Smooth muscle cell (in vitro differentiated cells): ENCODE data around the gene PRPS1. TPM values are rescaled to one million over a fixed set of nuclear protein-coding genes. Genes with fewer than 3 reads are reported as not detected.

ENCODE experiments used
- DNase-seq: peaks from one replicate; lab custom pipeline; 2025; ENCODE audit not compliant: unreplicated experiment; lab: John Stamatoyannopoulos, UW
- H2AFZ ChIP-seq: fragments of 200-600 bp; sonication (generic); 2 replicates; pipeline ENCODE4 v1.6.0; 2016; ENCODE audit warnings: antibody characterized with exemption, low read depth, mild to moderate bottlenecking
- H3F3A ChIP-seq: fragments of 200-600 bp; sonication (generic); 2 replicates; pipeline ENCODE4 v1.6.0; 2017; ENCODE audit warnings: antibody characterized with exemption, low read depth
- H3K27ac ChIP-seq: fragments of 200-600 bp; sonication (generic); 2 replicates; pipeline ENCODE4 v1.5.1; 2016; ENCODE audit warnings: low read depth, mild to moderate bottlenecking
- H3K27me3 ChIP-seq: fragments of 200-600 bp; sonication (generic); 2 replicates; pipeline ENCODE4 v1.6.1; 2016; ENCODE audit warnings: low read depth, mild to moderate bottlenecking
- H3K36me3 ChIP-seq: fragments of 200-600 bp; sonication (generic); 2 replicates; pipeline ENCODE4 v1.5.1; 2016; ENCODE audit warnings: low read depth
- H3K4me1 ChIP-seq: fragments of 200-600 bp; sonication (generic); 2 replicates; pipeline ENCODE4 v1.5.1; 2016; ENCODE audit warnings: low read depth
- H3K4me2 ChIP-seq: fragments of 200-600 bp; sonication (generic); 2 replicates; pipeline ENCODE4 v1.6.0; 2016; ENCODE audit warnings: mild to moderate bottlenecking
- H3K4me3 ChIP-seq: fragments of 200-600 bp; sonication (generic); 2 replicates; pipeline ENCODE4 v1.5.1; 2016; ENCODE audit warnings: mild to moderate bottlenecking
- H3K79me2 ChIP-seq: fragments of 200-600 bp; sonication (generic); 2 replicates; pipeline ENCODE4 v1.6.0; 2016; ENCODE audit warnings: low read depth, mild to moderate bottlenecking
- H3K9ac ChIP-seq: fragments of 200-600 bp; sonication (generic); 2 replicates; pipeline ENCODE4 v1.6.0; 2016; ENCODE audit warnings: low read depth
- H3K9me3 ChIP-seq: fragments of 200-600 bp; sonication (generic); replicated peaks from 2 replicates; pipeline ENCODE4 v1.5.1; 2016; ENCODE audit warnings: low read depth
- H4K20me1 ChIP-seq: fragments of 200-600 bp; sonication (generic); 2 replicates; pipeline ENCODE4 v1.6.0; 2016; ENCODE audit warnings: low read depth
- CTCF ChIP-seq: fragments of 200-600 bp; sonication (generic); IDR thresholded peaks from 2 replicates; pipeline ENCODE4 v1.5.1; 2017; ENCODE audit warnings: borderline replicate concordance, mild to moderate bottlenecking, antibody characterized with exemption; ENCODE audit not compliant: insufficient read depth, poor library complexity, severe bottlenecking
- WGBS: methylation state at CpG from one replicate; pipeline ENCODE4 v1.1.7; 2016; ENCODE audit warnings: low lambda C conversion rate; 5-methylcytosine and 5-hydroxymethylcytosine counted together
- polyA plus RNA-seq: library from polyadenylated mRNA; unstranded; fragments of >200 nt; fragmentation: Nextera tagmentation; extraction: Ambion mirVana; gene quantifications from 2 replicates; pipeline ENCODE4 v1.2.1, GENCODE V29; 2016
- total RNA-seq: library from RNA; depleted of rRNA; stranded (reverse); fragments of >200 nt; gene quantifications from 2 replicates; pipeline ENCODE4 v1.2.3, GENCODE V29; 2014

PRPS1 gene
- total and polyA plus RNA-seq, 2 experiments from 2014 or later, result 51.7 to 60.5 TPM

- Histone ChIP-seq H3K9ac (no peak overlapping the region), H4K20me1 (no peaks in the 10 kb centered on the region), H3K36me3 (no peaks in the 10 kb centered on the region), H3K79me2 (no peaks in the 10 kb centered on the region), H3K4me3 (no peak overlapping the region), H3K4me2 (no peak overlapping the region), H2AFZ (no peak overlapping the region), H3K27me3 (no peaks in the 10 kb centered on the region), H3F3A (no peaks in the 10 kb centered on the region), H3K9me3 (no peaks in the 10 kb centered on the region), H3K4me1 (no peaks in the 10 kb centered on the region), H3K27ac (no peak overlapping the region)
- 91% methylated on average over 3 of the region's 3 CpGs for WGBS
- no peak for TF ChIP-seq CTCF
- no peak for DNase-seq
These were observed 57.7 kb downstream of the PRPS1 start for GRCh38 chrX:107686026-107686425.

GRCh38 chrX:107686792-107687191 lies 58.5 kb downstream of the PRPS1 start:
- Histone ChIP-seq H3K79me2 (no peaks in the 10 kb centered on the region), H3K4me1 (no peaks in the 10 kb centered on the region), H3K27me3 (no peaks in the 10 kb centered on the region), H3K4me2 (no peak overlapping the region), H4K20me1 (no peaks in the 10 kb centered on the region), H3K9me3 (no peaks in the 10 kb centered on the region), H3K27ac (no peak overlapping the region), H3F3A (no peaks in the 10 kb centered on the region), H3K36me3 (no peaks in the 10 kb centered on the region), H2AFZ (no peak overlapping the region), H3K9ac (no peak overlapping the region), H3K4me3 (no peak overlapping the region)
- WGBS, result 52% methylated on average over 3 of the region's 3 CpGs
- no peak for TF ChIP-seq CTCF
- no peak for DNase-seq

GRCh38 chrX:107687445-107687844 lies 59.1 kb downstream of the PRPS1 start:
- 65% methylated on average over 3 of the region's 3 CpGs for WGBS
- no peak overlapping the region for H3K4me2 ChIP-seq
- H3K27ac ChIP-seq, result no peak overlapping the region
- no peaks in the 10 kb centered on the region for H3K79me2 ChIP-seq
- no peaks in the 10 kb centered on the region for H3K4me1 ChIP-seq
- H3K4me3 ChIP-seq, result no peak overlapping the region
- no peaks in the 10 kb centered on the region for H3F3A ChIP-seq
- no peaks in the 10 kb centered on the region for H3K9me3 ChIP-seq
- TF ChIP-seq CTCF, result no peak
- no peak for DNase-seq
- H4K20me1 ChIP-seq, result no peaks in the 10 kb centered on the region
- H3K9ac ChIP-seq, result no peak overlapping the region
- no peak overlapping the region for H2AFZ ChIP-seq
- H3K36me3 ChIP-seq, result no peaks in the 10 kb centered on the region
- H3K27me3 ChIP-seq, result no peaks in the 10 kb centered on the region

- no peaks in the 10 kb centered on the region for H3K27me3 ChIP-seq
- H3K79me2 ChIP-seq, result no peaks in the 10 kb centered on the region
- H3K4me1 ChIP-seq, result no peaks in the 10 kb centered on the region
- no peak overlapping the region for H3K27ac ChIP-seq
- no peak for TF ChIP-seq CTCF
- H2AFZ ChIP-seq, result no peak overlapping the region
- no peaks in the 10 kb centered on the region for H4K20me1 ChIP-seq
- no peaks in the 10 kb centered on the region for H3K9me3 ChIP-seq
- no peak overlapping the region for H3K4me2 ChIP-seq
- no peak for DNase-seq
- no peaks in the 10 kb centered on the region for H3K36me3 ChIP-seq
- H3K4me3 ChIP-seq, result no peak overlapping the region
- WGBS, result 78% methylated on average over 5 of the region's 5 CpGs
- H3K9ac ChIP-seq, result no peak overlapping the region
- H3F3A ChIP-seq, result no peaks in the 10 kb centered on the region
These were observed 62.7 kb downstream of the PRPS1 start for GRCh38 chrX:107691024-107691448.
